Heart right ventricle (tissue), 16 donors: ENCODE data around the gene KRTAP4-8. TPM values are rescaled to one million over a fixed set of nuclear protein-coding genes. Genes with fewer than 3 reads are reported as not detected.
"Not testable (repeated sequence)": the region's sequence is repeated elsewhere in the genome, so short reads cannot be mapped to it uniquely, and the experiment has no call there.

Source experiments
- ATAC-seq, 8 donors: fragments of 200-7000 bp; cut with Tn5 transposase; one replicate each; pipeline ENCODE4 v1.9.1; 2020; ENCODE audit warnings: mild to moderate bottlenecking in 8 of 8, moderate library complexity in 8 of 8, moderate number of reproducible peaks in 1 of 8
- DNase-seq, 2 donors: peaks; one replicate each; pipeline ENCODE4 v3.0.0-alpha.2; 2020
- H3K27ac ChIP-seq, 10 donors: fragments of 200-600 bp; sonication (generic) in 2 of 10; one replicate each; pipeline versions ENCODE4 v1.5.0 to v1.8.0; 2020 to 2022; ENCODE audit warnings: mild to moderate bottlenecking in 3 of 10
- H3K27me3 ChIP-seq, 7 donors: fragments of 200-600 bp; one replicate each; pipeline ENCODE4 v1.8.0; 2021 to 2022; ENCODE audit warnings: mild to moderate bottlenecking in 2 of 7
- H3K36me3 ChIP-seq, 9 donors: fragments of 200-600 bp; sonication (generic) in 1 of 9; one replicate each; pipeline versions ENCODE4 v1.5.0 to v1.8.0; 2020 to 2022; ENCODE audit warnings: mild to moderate bottlenecking in 2 of 9
- H3K4me1 ChIP-seq, 9 donors: fragments of 200-600 bp; sonication (generic) in 1 of 9; one replicate each; pipeline versions ENCODE4 v1.5.0 to v1.8.0; 2020 to 2022; ENCODE audit warnings: mild to moderate bottlenecking in 4 of 9
- H3K4me3 ChIP-seq, 10 donors: fragments of 200-600 bp; sonication (generic) in 2 of 10; one replicate each; pipeline versions ENCODE4 v1.5.0 to v1.8.0; 2020 to 2022; ENCODE audit warnings: mild to moderate bottlenecking in 7 of 10, moderate library complexity in 2 of 10
- H3K9me3 ChIP-seq, 11 donors: fragments of 200-600 bp in 10 of 11; sonication (generic) in 2 of 11; one replicate each; pipeline versions ENCODE4 v1.5.0 to v1.8.0; 2013 to 2022; ENCODE audit warnings: mild to moderate bottlenecking in 2 of 11, control low read depth in 1 of 11, moderate library complexity in 1 of 11
- WGBS, 2 donors: extraction: QIAGEN DNeasy Blood & Tissue Kit; methylation state at CpG; one replicate each; pipeline ENCODE4 v1.1.7; 2013; ENCODE audit warnings: inconsistent platforms in 1 of 2; 5-methylcytosine and 5-hydroxymethylcytosine counted together
- intact Hi-C, 10 donors: fragments of 100-400 bp; cut with DNase I; formaldehyde crosslinking; loops; one replicate each; pipeline versions ENCODE4 v1.11.1 to v1.14.2; 2022
- polyA plus RNA-seq, 2 donors: library from polyadenylated mRNA; stranded (reverse); fragments of 200-250 nt; gene quantifications; one replicate each; pipeline ENCODE4 v1.2.3, GENCODE V29; 2013
- total RNA-seq, 10 donors: library from RNA; stranded (reverse); fragmentation: NEBNext Ultra II Directional in 3 of 10; extraction: Animal tissue kit (Norgen Biotek cat#: 25700) in 3 of 10; gene quantifications; one replicate each; pipeline versions ENCODE4 v1.2.1 to v1.2.4, GENCODE V29; 2021 to 2023
- TF ChIP-seq, protein P1 (sequence below), 9 donors: fragments of 200-600 bp; sonication (generic) in 2 of 9; IDR thresholded peaks; one replicate each; pipeline versions ENCODE4 v1.5.0 to v1.8.0; 2021 to 2022; ENCODE audit warnings: antibody characterized with exemption in 9 of 9, mild to moderate bottlenecking in 5 of 9, moderate library complexity in 1 of 9
- donor health status: Arrhythmogenic right ventricular cardiomyopathy.
- donor health status: ischemic (EF 13 %, LVEDD 7.1; RV severe dilation, severe dysfunction).
- donor health status: healthy with polysubstance abuse.
- donor health status: DM: no; HTN: yes; CAD: no.
- donor health status: DM: no; HTN: no; CAD: no.
- donor health status: ischemic (EF 25% LVEDD 6.9; RV normal size, moderate dysfunction).
- donor health status: ischemic (EF 25% LVEDD 5.7; RV mildly dilated, moderate dysfunction).
- donor health status: healthy.
- donor health status: DM: yes; HTN: yes; CAD: no.
- donor health status: Ischemic cardiomyopathy.
- donor health status: ischemic (EF 35%, LVEDD 5.7; RV mildly dilated, moderate dysfunction).
- donor health status: nonischemic (EF 11% LVEDD 7.7; RV severe dilation, severe dysfunction).
- donor health status: DM: yes; HTN: yes; CAD: no.
- donor health status: PGD.
- donor health status: ischemic (EF 29% LVEDD 5.4; RV normal size, mild dysfunction).
- donor health status: nonischemic (EF 23%, LVEDD 6.1; RV moderate dilation, normal function).

Gene KRTAP4-8
- total and polyA plus RNA-seq, 12 donors, result not detected

DNA sequence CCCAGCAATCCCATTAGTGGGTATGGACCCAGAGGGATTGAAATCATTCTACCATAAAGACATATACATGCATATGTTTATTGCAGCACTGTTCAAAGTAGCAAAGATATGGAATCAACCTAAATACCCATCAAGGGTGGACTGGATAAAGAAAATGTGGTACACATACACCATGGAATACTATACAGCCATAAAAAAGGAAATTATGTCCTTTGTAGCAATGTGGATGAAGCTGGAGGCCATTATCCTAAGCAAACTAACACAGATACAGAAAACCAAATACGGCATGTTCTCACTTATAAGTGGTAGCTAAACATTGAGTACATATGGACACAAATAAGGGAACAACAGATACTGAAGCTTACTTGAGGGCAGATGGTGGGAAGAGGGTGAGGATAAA is 40.4 kb downstream of the KRTAP4-8 start:
- Histone ChIP-seq H3K4me1 (no peaks in the 10 kb centered on the region), H3K9me3 (peaks cover 0 to 17% (median 0%) of the 10 kb centered on the region in 11 donors), H3K27ac (no peak overlapping the region), H3K27me3 (peaks cover 0 to 70% (median 50%) of the 10 kb centered on the region in 7 donors), H3K4me3 (no peak overlapping the region), H3K36me3 (no peaks in the 10 kb centered on the region)
- 87 to 100% methylated on average over 1 of the region's 1 CpG for WGBS, 2 donors
- ATAC-seq (no peak), DNase-seq (no peak)
- TF ChIP-seq, protein P1, sequence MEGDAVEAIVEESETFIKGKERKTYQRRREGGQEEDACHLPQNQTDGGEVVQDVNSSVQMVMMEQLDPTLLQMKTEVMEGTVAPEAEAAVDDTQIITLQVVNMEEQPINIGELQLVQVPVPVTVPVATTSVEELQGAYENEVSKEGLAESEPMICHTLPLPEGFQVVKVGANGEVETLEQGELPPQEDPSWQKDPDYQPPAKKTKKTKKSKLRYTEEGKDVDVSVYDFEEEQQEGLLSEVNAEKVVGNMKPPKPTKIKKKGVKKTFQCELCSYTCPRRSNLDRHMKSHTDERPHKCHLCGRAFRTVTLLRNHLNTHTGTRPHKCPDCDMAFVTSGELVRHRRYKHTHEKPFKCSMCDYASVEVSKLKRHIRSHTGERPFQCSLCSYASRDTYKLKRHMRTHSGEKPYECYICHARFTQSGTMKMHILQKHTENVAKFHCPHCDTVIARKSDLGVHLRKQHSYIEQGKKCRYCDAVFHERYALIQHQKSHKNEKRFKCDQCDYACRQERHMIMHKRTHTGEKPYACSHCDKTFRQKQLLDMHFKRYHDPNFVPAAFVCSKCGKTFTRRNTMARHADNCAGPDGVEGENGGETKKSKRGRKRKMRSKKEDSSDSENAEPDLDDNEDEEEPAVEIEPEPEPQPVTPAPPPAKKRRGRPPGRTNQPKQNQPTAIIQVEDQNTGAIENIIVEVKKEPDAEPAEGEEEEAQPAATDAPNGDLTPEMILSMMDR (IDR thresholded peaks at IDR 0.05), result no peak
- intact Hi-C loops, result no loop called here

GRCh38 chr17:41055130-41055529 is 42.8 kb downstream of the KRTAP4-8 start, which contains the start of gene KRTAP2-2:
TSS of gene KRTAP2-2 (minus strand) at chr17:41055230. CDS start at chr17:41055211, 19 bp downstream.
- H3K27ac ChIP-seq, H3K36me3 ChIP-seq, H3K4me3 ChIP-seq, intact Hi-C loops, ATAC-seq, DNase-seq, H3K4me1 ChIP-seq: not testable (repeated sequence)
- Histone ChIP-seq H3K27me3 (peaks cover 0 to 56% (median 38%) of the 10 kb centered on the region in 7 donors), H3K9me3 (peaks cover 0 to 17% (median 0%) of the 10 kb centered on the region in 11 donors)
- 30 to 56% methylated on average over 1 of the region's 6 CpGs for WGBS, 2 donors

DNA sequence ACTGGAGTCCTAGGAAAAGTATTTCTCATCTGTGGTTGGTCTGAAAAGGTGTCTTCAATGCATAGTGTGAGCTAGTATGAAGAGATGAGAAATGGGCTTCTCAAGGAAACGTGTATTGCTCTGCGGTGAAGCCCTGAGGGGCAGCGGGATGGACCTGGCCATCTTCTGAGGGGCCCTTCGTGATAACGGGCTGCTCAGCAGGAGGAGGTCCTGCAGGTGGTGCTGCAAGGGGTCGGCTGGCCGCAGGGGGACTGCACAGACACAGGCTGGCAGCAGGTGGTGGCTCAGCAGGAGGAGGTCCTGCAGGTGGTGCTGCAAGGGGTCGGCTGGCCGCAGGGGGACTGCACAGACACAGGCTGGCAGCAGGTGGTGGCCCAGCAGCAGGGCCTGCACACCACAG is 43.4 kb downstream of the KRTAP4-8 start:
- H3K27ac ChIP-seq, DNase-seq, intact Hi-C loops, H3K4me1 ChIP-seq, H3K36me3 ChIP-seq, ATAC-seq, H3K4me3 ChIP-seq: not testable (repeated sequence)
- WGBS, 2 donors, result 53 to 70% methylated on average over 7 of the region's 9 CpGs
- Histone ChIP-seq H3K9me3 (peaks cover 0 to 17% (median 0%) of the 10 kb centered on the region in 11 donors), H3K27me3 (peaks cover 0 to 55% (median 36%) of the 10 kb centered on the region in 7 donors)

DNA sequence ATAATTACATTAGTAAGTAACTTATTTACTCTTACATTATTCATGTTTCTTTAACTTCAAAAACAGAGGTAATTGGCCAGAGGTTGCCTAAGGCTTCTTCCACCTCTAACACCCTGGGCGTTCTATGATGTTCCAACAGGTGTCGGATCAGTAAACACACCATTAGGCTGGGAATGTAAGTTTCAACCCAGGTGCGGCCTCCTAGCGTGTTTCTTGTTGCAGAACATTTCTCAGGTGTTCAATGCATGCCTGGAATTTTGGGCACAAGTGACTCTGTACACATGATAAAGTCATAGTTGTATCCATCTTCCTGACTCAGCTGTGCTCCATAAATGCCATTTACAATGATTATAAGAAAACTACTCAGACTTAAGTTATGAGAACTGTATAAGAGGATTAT is 43.9 kb downstream of the KRTAP4-8 start:
- no peak overlapping the region for H3K27ac ChIP-seq
- DNase-seq, result no peak
- WGBS, 2 donors, result 86 to 88% methylated on average over 4 of the region's 4 CpGs
- H3K36me3 ChIP-seq, result no peaks in the 10 kb centered on the region
- no peak overlapping the region for H3K4me3 ChIP-seq
- intact Hi-C loops, result no loop called here
- H3K4me1 ChIP-seq, result no peaks in the 10 kb centered on the region
- no peak for ATAC-seq
- H3K9me3 ChIP-seq, result peaks cover 0 to 17% (median 0%) of the 10 kb centered on the region in 11 donors
- peaks cover 0 to 55% (median 35%) of the 10 kb centered on the region in 7 donors for H3K27me3 ChIP-seq
- TF ChIP-seq, protein P1 (IDR thresholded peaks at IDR 0.05), result no peak

GRCh38 chr17:41052566-41052965 is 45.4 kb downstream of the KRTAP4-8 start:
- Histone ChIP-seq H3K27ac (no peak overlapping the region), H3K4me3 (no peak overlapping the region), H3K4me1 (no peaks in the 10 kb centered on the region), H3K27me3 (peaks cover 0 to 55% (median 33%) of the 10 kb centered on the region in 7 donors), H3K9me3 (peaks cover 0 to 13% (median 0%) of the 10 kb centered on the region in 11 donors), H3K36me3 (no peaks in the 10 kb centered on the region)
- intact Hi-C loops, result no loop called here
- DNase-seq, result no peak
- no peak for ATAC-seq
- TF ChIP-seq, protein P1 (IDR thresholded peaks at IDR 0.05), result no peak
